ENCODE results near the gene NDRG3.

DNA sequence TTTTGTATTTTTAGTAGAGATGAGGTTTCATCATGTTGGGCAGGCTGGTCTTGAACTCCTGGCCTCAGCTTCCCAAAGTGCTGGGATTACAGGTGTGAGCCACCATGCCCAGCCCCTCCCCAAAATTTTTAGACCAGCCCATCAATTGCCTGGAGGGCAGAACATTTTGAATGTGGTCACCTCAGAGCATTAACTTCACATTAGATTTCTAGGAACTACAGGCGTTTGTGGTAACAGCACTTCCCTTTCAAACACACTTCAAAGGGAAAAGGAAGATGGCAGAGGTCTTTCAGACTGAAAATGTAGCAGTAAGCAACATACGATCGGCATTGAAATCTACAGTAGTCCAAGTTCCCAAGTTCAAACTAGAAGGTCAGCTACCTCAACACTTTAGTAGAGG lies 87.6 kb downstream of the NDRG3 start:
- TF ChIP-seq TAF1 (conservative IDR thresholded peaks at IDR 0.05) (no peak), SP1 (IDR thresholded peaks at IDR 0.05) (no peak), REST (IDR thresholded peaks at IDR 0.05) (no peak), RAD21 (IDR thresholded peaks at IDR 0.05) (no peak), EGR1 (IDR thresholded peaks at IDR 0.05; ENCODE audit: low read depth in 2 of 2) (no peak), GABPA (IDR thresholded peaks at IDR 0.05 in 1 of 2, conservative IDR thresholded peaks at IDR 0.05 in 1 of 2) (no peak), RXRA (IDR thresholded peaks at IDR 0.05) (no peak)
- TF ChIP-seq, protein P1, sequence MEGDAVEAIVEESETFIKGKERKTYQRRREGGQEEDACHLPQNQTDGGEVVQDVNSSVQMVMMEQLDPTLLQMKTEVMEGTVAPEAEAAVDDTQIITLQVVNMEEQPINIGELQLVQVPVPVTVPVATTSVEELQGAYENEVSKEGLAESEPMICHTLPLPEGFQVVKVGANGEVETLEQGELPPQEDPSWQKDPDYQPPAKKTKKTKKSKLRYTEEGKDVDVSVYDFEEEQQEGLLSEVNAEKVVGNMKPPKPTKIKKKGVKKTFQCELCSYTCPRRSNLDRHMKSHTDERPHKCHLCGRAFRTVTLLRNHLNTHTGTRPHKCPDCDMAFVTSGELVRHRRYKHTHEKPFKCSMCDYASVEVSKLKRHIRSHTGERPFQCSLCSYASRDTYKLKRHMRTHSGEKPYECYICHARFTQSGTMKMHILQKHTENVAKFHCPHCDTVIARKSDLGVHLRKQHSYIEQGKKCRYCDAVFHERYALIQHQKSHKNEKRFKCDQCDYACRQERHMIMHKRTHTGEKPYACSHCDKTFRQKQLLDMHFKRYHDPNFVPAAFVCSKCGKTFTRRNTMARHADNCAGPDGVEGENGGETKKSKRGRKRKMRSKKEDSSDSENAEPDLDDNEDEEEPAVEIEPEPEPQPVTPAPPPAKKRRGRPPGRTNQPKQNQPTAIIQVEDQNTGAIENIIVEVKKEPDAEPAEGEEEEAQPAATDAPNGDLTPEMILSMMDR (IDR thresholded peaks at IDR 0.05; ENCODE audit: low read depth, low read length, missing input control): no peak

Data from liver (tissue), 3 donors.